Measurements from ENCODE around the gene TSPYL6. TPM values are rescaled to one million over a fixed set of nuclear protein-coding genes. Genes with fewer than 3 reads are reported as not detected.
A peak's percentile ranks its signal among the peaks of the same experiment; 100 is the strongest.

TSPYL6 gene
- total RNA-seq, 1 experiment from 2014 or later: not detected

DNA sequence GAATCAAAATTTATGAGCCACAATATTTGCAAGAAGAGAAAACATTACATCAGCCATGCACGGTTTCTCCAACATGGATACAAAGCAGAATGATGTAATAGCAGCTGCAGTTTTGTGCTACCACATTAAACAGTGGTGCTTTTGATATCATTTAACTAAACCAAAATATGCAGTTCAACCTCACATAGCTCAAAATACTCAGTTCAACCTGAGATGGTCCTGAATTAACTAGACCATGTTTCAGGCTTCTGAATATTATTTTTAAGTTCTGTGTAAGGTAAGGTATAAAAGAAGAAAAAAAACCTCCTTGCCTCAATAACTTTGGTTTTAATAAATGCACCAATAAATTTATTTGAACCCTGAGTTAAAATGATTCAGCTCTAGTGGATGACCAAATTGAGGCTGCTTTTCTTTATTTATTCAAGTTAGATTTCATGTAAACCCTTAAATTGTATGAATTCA, 18.8 kb upstream of the TSPYL6 start:
- no peak for TF ChIP-seq TCF7L2 (IDR thresholded peaks at IDR 0.05; ENCODE audit: low read depth, low read length)
- no peak for TF ChIP-seq SIN3A (IDR thresholded peaks at IDR 0.05; ENCODE audit: borderline replicate concordance, insufficient read depth, low read depth, low read length)
- TF ChIP-seq, protein P1, sequence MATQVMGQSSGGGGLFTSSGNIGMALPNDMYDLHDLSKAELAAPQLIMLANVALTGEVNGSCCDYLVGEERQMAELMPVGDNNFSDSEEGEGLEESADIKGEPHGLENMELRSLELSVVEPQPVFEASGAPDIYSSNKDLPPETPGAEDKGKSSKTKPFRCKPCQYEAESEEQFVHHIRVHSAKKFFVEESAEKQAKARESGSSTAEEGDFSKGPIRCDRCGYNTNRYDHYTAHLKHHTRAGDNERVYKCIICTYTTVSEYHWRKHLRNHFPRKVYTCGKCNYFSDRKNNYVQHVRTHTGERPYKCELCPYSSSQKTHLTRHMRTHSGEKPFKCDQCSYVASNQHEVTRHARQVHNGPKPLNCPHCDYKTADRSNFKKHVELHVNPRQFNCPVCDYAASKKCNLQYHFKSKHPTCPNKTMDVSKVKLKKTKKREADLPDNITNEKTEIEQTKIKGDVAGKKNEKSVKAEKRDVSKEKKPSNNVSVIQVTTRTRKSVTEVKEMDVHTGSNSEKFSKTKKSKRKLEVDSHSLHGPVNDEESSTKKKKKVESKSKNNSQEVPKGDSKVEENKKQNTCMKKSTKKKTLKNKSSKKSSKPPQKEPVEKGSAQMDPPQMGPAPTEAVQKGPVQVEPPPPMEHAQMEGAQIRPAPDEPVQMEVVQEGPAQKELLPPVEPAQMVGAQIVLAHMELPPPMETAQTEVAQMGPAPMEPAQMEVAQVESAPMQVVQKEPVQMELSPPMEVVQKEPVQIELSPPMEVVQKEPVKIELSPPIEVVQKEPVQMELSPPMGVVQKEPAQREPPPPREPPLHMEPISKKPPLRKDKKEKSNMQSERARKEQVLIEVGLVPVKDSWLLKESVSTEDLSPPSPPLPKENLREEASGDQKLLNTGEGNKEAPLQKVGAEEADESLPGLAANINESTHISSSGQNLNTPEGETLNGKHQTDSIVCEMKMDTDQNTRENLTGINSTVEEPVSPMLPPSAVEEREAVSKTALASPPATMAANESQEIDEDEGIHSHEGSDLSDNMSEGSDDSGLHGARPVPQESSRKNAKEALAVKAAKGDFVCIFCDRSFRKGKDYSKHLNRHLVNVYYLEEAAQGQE (IDR thresholded peaks at IDR 0.05; ENCODE audit: insufficient read depth in 1 of 2, low read depth in 2 of 2, low read length in 1 of 2): no peak
- TF ChIP-seq, protein P2, sequence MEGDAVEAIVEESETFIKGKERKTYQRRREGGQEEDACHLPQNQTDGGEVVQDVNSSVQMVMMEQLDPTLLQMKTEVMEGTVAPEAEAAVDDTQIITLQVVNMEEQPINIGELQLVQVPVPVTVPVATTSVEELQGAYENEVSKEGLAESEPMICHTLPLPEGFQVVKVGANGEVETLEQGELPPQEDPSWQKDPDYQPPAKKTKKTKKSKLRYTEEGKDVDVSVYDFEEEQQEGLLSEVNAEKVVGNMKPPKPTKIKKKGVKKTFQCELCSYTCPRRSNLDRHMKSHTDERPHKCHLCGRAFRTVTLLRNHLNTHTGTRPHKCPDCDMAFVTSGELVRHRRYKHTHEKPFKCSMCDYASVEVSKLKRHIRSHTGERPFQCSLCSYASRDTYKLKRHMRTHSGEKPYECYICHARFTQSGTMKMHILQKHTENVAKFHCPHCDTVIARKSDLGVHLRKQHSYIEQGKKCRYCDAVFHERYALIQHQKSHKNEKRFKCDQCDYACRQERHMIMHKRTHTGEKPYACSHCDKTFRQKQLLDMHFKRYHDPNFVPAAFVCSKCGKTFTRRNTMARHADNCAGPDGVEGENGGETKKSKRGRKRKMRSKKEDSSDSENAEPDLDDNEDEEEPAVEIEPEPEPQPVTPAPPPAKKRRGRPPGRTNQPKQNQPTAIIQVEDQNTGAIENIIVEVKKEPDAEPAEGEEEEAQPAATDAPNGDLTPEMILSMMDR (IDR thresholded peaks at IDR 0.05): no peak
- no peak for TF ChIP-seq POLR2AphosphoS5 (IDR thresholded peaks at IDR 0.05; ENCODE audit: low read depth, low read length)
- intact Hi-C loops (cut with micrococcal nuclease; ENCODE audit: unreplicated experiment) (no loop called here), in situ Hi-C loops (cut with HindIII; ENCODE audit: low pct_unique_long_range_greater_than_20kb, low sequenced_read_pairs) (no loop called here)
- POLR2A ChIA-PET: no interaction called here
- CTCF ChIA-PET: interaction anchor here (0.8 kb wide), 1 partner anchor 575 kb away, joined by 8 read pairs; no protein-coding TSS in a partner anchor
- no peak for DNase-seq (ENCODE audit: low read depth, low spot score)
- Histone ChIP-seq H3K27ac (ENCODE audit: low read length) (peak overlapping the region; percentile 61; the same call in 1 of the 2 replicates), H3K36me3 (ENCODE audit: control insufficient read depth, insufficient read depth, low read length) (no peaks in the 10 kb centered on the region), H3K9me3 (ENCODE audit: control insufficient read depth, insufficient read depth, low read depth, low read length) (no peaks in the 10 kb centered on the region), H3K27me3 (ENCODE audit: control insufficient read depth, insufficient read depth, low read length) (no peaks in the 10 kb centered on the region), H3K4me3 (ENCODE audit: low read depth in 2 of 2, low read length in 2 of 2) (no peak overlapping the region), H3K4me1 (ENCODE audit: control insufficient read depth, insufficient read depth, low read length) (no peaks in the 10 kb centered on the region)
- ATAC-seq: no peak
- BruUV-seq (replicated peaks): no TSS peak

DNA sequence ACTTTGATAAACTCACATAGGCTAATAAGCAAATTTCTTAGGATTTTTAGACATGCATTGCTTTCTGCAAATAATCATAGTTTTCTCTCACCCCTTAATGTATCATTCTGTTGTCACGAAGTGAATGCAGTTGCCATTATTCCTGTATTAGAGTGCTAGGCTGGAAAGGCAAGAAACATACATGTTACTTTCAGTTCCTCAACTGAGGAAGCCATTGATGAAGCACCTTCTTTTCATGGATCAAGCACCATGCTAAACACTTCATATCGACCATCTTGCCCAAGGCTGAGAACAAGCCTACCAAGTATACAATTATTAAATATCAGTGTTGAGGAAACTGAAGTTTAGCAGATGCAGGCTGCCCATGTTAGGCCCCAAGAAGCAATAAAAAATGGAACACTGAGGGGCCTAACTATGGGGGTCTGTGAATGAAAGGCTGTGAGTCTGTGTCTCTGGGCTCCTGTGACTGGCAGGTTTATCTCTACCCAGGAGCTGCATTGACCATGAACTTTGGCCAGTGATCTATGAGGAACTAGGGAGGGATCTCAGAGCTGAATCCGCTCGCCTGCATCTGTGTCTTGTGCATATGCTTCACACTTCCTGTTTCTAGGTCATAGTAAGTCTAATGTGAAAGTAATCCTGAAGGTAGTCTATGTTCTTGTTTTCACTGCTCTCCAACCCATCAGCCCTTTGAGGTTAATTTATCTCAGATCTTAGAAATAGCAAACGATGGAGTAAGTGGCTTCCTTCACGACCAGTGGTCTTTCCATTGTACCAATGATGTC, 16.0 kb upstream of the TSPYL6 start:
- Histone ChIP-seq H3K27ac (ENCODE audit: low read length) (no peak overlapping the region), H3K4me1 (ENCODE audit: control insufficient read depth, insufficient read depth, low read length) (no peaks in the 10 kb centered on the region), H3K27me3 (ENCODE audit: control insufficient read depth, insufficient read depth, low read length) (no peaks in the 10 kb centered on the region), H3K9me3 (ENCODE audit: control insufficient read depth, insufficient read depth, low read depth, low read length) (no peaks in the 10 kb centered on the region), H3K4me3 (ENCODE audit: low read depth in 2 of 2, low read length in 2 of 2) (no peak overlapping the region), H3K36me3 (ENCODE audit: control insufficient read depth, insufficient read depth, low read length) (no peaks in the 10 kb centered on the region)
- ATAC-seq: no peak
- CTCF ChIA-PET: no interaction called here
- no TSS peak for BruUV-seq (replicated peaks)
- DNase-seq (ENCODE audit: low read depth, low spot score): no peak
- intact Hi-C loops (cut with micrococcal nuclease; ENCODE audit: unreplicated experiment) (no loop called here), in situ Hi-C loops (cut with HindIII; ENCODE audit: low pct_unique_long_range_greater_than_20kb, low sequenced_read_pairs) (no loop called here)
- no peak for TF ChIP-seq TCF7L2 (IDR thresholded peaks at IDR 0.05; ENCODE audit: low read depth, low read length)
- TF ChIP-seq POLR2AphosphoS5 (IDR thresholded peaks at IDR 0.05; ENCODE audit: low read depth, low read length): no peak
- TF ChIP-seq SIN3A (IDR thresholded peaks at IDR 0.05; ENCODE audit: borderline replicate concordance, insufficient read depth, low read depth, low read length): no peak
- TF ChIP-seq, protein P2 (IDR thresholded peaks at IDR 0.05): no peak
- TF ChIP-seq, protein P1 (IDR thresholded peaks at IDR 0.05; ENCODE audit: insufficient read depth in 1 of 2, low read depth in 2 of 2, low read length in 1 of 2): no peak
- POLR2A ChIA-PET: no interaction called here
